Transverse colon (tissue), 4 donors: ENCODE results near the gene VTA1. TPM values are rescaled to one million over a fixed set of nuclear protein-coding genes. Genes with fewer than 3 reads are reported as not detected.
"Not testable (repeated sequence)": the region's sequence is repeated elsewhere in the genome, so short reads cannot be mapped to it uniquely, and the experiment has no call there.

Experiments used
- DNase-seq: peaks from one replicate; pipeline ENCODE4 v3.0.0-alpha.2; 2019
- H3K27ac ChIP-seq, 4 donors: fragments of 200-600 bp; sonication (generic); 2 replicates each; pipeline ENCODE4 v1.5.1; 2016 to 2018; ENCODE audit warnings: inconsistent platforms in 4 of 4
- H3K27me3 ChIP-seq: fragments of 200-600 bp; sonication (generic); 2 replicates; pipeline ENCODE4 v1.5.1; 2017; ENCODE audit warnings: inconsistent platforms
- H3K36me3 ChIP-seq, 4 donors: fragments of 200-600 bp; sonication (generic); 2 replicates each; pipeline ENCODE4 v1.5.1; 2017 to 2019; ENCODE audit warnings: inconsistent platforms in 4 of 4
- H3K4me1 ChIP-seq, 4 donors: fragments of 200-600 bp; sonication (generic); 2 replicates each; pipeline ENCODE4 v1.5.1; 2017 to 2020; ENCODE audit warnings: inconsistent platforms in 4 of 4
- H3K4me3 ChIP-seq, 4 donors: fragments of 200-600 bp; sonication (generic); 1 replicate in 1 of 4; 2 replicates in 3 of 4; pipeline versions ENCODE4 v1.5.1 to v1.6.1; 2017 to 2019; ENCODE audit warnings: inconsistent platforms in 4 of 4
- H3K9me3 ChIP-seq, 2 donors: fragments of 200-600 bp; sonication (generic); 2 replicates each; pipeline ENCODE4 v1.5.1; 2017 to 2019; ENCODE audit warnings: inconsistent platforms in 2 of 2
- EP300 ChIP-seq: sonication (generic); formaldehyde crosslinking; IDR thresholded peaks from one replicate; pipeline ENCODE4 v1.6.1; 2017; ENCODE audit warnings: antibody characterized with exemption, low read depth
- POLR2A ChIP-seq: fragments of 450-650 bp; IDR thresholded peaks from one replicate; pipeline ENCODE4 v1.6.1; 2016; ENCODE audit warnings: antibody characterized with exemption, mild to moderate bottlenecking, moderate library complexity
- POLR2AphosphoS5 ChIP-seq, 3 donors: sonication (generic); formaldehyde crosslinking; IDR thresholded peaks; one replicate each; pipeline ENCODE4 v1.6.1; 2016; ENCODE audit warnings: antibody characterized with exemption in 3 of 3
- WGBS, 2 donors: methylation state at CpG; one replicate each; pipeline ENCODE4 v1.1.5; 2018; ENCODE audit warnings: low coverage in 1 of 2; 5-methylcytosine and 5-hydroxymethylcytosine counted together
- in situ Hi-C, 4 donors: fragments of 200-750 bp; cut with MboI; loops; one replicate each; pipeline versions ENCODE4 v1.15.0 to v1.15.1; 2017; ENCODE audit warnings: low sequenced_read_pairs in 3 of 4, low pct_ligation_motif_present in 1 of 4, low pct_unique_long_range_greater_than_20kb in 1 of 4
- intact Hi-C: fragments of 100-400 bp; cut with DNase I; formaldehyde crosslinking; loops from one replicate; pipeline ENCODE4 v1.15.1; 2023; ENCODE audit warnings: low total_unique reads
- total RNA-seq, 4 donors: library from RNA; depleted of rRNA; stranded (reverse); fragments of >200 nt; gene quantifications; one replicate each; pipeline ENCODE4 v1.1.0, GENCODE V29; 2016
- TF ChIP-seq, protein P1 (sequence below), 5 experiments: fragments of 200-600 bp in 3 of 5; fragments of 450-650 bp in 2 of 5; sonication (generic) in 3 of 5; IDR thresholded peaks; 1 replicate in 2 of 5; 2 replicates in 3 of 5; pipeline ENCODE4 v1.5.1; 2016 to 2017; ENCODE audit warnings: antibody characterized with exemption in 5 of 5, inconsistent platforms in 3 of 5, mild to moderate bottlenecking in 2 of 5, moderate library complexity in 1 of 5

VTA1 gene
- total RNA-seq, 4 donors from 2014 or later: 10.5 to 52.6 (median 37.2) TPM

DNA sequence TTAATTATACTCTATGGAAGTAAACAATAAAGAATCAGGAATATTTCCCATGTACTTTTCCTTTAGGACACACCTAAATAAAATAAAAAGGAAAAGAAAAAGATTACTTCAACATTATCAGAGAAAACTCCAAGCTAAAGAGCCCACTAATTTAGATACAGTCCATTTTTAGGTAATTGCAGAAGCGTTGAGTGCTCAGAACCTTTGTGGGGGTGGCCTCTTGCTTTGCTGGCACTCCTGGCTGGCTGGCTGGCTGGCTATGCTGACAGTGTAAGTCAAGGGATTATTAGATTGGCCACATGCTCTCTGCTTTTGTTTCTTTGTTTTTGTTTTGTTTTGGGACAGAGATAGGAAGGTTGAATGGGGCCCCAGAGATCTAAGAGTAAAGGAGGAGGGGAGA, 14.4 kb upstream of the VTA1 start, which contains the start of gene GJE1:
Gene GJE1 (plus strand): TSS at position 301 of the 400 bp plus-strand sequence. CDS start 234 bp downstream, outside the sequence.
- TF ChIP-seq POLR2A (no peak), POLR2AphosphoS5 (IDR thresholded peaks at IDR 0.05) (no peak), EP300 (no peak)
- TF ChIP-seq, protein P1, sequence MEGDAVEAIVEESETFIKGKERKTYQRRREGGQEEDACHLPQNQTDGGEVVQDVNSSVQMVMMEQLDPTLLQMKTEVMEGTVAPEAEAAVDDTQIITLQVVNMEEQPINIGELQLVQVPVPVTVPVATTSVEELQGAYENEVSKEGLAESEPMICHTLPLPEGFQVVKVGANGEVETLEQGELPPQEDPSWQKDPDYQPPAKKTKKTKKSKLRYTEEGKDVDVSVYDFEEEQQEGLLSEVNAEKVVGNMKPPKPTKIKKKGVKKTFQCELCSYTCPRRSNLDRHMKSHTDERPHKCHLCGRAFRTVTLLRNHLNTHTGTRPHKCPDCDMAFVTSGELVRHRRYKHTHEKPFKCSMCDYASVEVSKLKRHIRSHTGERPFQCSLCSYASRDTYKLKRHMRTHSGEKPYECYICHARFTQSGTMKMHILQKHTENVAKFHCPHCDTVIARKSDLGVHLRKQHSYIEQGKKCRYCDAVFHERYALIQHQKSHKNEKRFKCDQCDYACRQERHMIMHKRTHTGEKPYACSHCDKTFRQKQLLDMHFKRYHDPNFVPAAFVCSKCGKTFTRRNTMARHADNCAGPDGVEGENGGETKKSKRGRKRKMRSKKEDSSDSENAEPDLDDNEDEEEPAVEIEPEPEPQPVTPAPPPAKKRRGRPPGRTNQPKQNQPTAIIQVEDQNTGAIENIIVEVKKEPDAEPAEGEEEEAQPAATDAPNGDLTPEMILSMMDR (IDR thresholded peaks at IDR 0.05): no peak
- intact Hi-C loops (no loop called here), in situ Hi-C loops (no loop called here)
- DNase-seq: no peak
- no peaks in the 10 kb centered on the region for H3K4me1 ChIP-seq
- no peak within 1 kb of the TSS for H3K4me3 ChIP-seq
- H3K27ac ChIP-seq: no peak within 1 kb of the TSS
- no peaks in the 10 kb centered on the region for H3K27me3 ChIP-seq
- H3K36me3 ChIP-seq: no peaks in the 10 kb centered on the region
- 17 to 61% methylated on average over 1 of the region's 1 CpG for WGBS, 2 donors
- H3K9me3 ChIP-seq: no peaks in the 10 kb centered on the region

DNA sequence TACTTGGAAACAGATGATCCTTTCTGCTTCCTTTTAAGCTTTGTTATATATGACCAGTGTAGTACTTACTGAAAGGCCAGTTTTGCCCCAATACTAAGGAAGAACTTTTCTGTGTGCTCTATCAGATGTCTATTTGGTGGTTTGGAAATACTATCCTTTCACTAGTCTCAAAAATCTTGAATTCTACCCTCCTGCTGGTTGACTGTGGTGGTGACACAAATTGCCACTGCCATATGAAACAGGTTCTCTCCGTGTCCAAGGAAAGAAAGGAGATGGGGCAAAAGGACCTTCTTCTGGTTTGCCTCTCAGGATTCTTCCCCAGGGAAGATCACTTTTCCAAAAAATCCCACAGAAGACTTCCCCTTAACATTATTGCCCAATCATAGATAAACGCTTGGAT, 8.2 kb upstream of the VTA1 start:
- in situ Hi-C loops: no loop called here
- peaks cover 7% of the 10 kb centered on the region for H3K27me3 ChIP-seq
- TF ChIP-seq POLR2A: no peak
- no peak for TF ChIP-seq POLR2AphosphoS5 (IDR thresholded peaks at IDR 0.05)
- TF ChIP-seq EP300: no peak
- TF ChIP-seq, protein P1 (IDR thresholded peaks at IDR 0.05): no peak
- H3K4me3 ChIP-seq: no peak overlapping the region
- intact Hi-C loops: no loop called here
- H3K4me1 ChIP-seq: no peaks in the 10 kb centered on the region
- H3K36me3 ChIP-seq: no peaks in the 10 kb centered on the region
- WGBS, 2 donors: 44 to 91% methylated on average over 1 to 2 of the region's 2 CpGs
- H3K9me3 ChIP-seq: no peaks in the 10 kb centered on the region
- no peak for DNase-seq
- H3K27ac ChIP-seq: no peak overlapping the region

DNA sequence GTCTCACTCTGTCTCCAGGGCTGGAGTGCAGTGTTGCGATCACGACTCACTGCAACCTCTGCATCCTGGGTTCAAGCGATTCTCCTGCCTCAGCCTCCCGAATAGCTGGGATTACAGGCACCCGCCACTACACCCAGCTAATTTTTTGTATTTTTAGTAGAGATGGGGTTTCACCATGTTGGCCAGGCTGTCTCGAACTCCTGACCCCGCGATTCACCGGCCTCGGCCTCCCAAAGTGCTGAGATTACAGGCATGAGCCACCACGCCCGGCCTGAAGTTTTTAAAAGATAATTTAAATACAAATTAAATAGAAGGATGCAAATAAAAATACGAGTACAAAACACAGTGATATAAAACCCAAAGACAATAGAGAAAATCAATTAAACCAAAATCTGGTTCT, 5.5 kb upstream of the VTA1 start:
- intact Hi-C loops, H3K4me3 ChIP-seq, in situ Hi-C loops, H3K36me3 ChIP-seq, H3K27ac ChIP-seq, H3K9me3 ChIP-seq, DNase-seq, H3K27me3 ChIP-seq, H3K4me1 ChIP-seq: not testable (repeated sequence)
- WGBS, 2 donors: 88 to 91% methylated on average over 11 to 13 of the region's 13 CpGs

DNA sequence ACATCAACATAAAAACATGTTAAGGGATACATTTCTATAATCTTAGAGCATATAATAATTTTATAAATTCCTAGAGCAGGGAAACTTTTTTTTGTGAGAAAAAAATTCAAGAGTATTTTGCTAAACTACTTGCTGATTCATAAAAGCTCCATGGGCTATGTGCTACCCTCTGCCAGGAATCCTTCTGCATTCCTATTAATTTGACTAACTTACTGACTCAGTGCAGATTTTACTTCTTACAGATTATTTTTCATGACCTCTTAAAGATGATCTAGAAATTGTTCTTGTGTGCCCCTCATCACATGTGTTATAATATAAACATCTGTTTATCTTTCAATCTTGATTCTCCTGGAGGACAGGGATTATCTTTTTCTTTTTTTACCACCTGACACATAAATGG, 5.7 kb downstream of the VTA1 start:
- TF ChIP-seq POLR2AphosphoS5 (IDR thresholded peaks at IDR 0.05): no peak
- TF ChIP-seq, protein P1 (IDR thresholded peaks at IDR 0.05): no peak
- no peak for TF ChIP-seq POLR2A
- no peak for TF ChIP-seq EP300
- Histone ChIP-seq H3K4me3 (no peak overlapping the region), H3K27ac (no peak overlapping the region), H3K4me1 (peaks cover 0 to 34% (median 21%) of the 10 kb centered on the region in 4 donors), H3K36me3 (no peaks in the 10 kb centered on the region), H3K27me3 (no peaks in the 10 kb centered on the region), H3K9me3 (no peaks in the 10 kb centered on the region)
- intact Hi-C loops: no loop called here
- in situ Hi-C loops: loop anchor here in 3 of 4 donors (25.0 kb wide), 1 partner anchor 235 kb away; no protein-coding TSS in a partner anchor
- DNase-seq: no peak

DNA sequence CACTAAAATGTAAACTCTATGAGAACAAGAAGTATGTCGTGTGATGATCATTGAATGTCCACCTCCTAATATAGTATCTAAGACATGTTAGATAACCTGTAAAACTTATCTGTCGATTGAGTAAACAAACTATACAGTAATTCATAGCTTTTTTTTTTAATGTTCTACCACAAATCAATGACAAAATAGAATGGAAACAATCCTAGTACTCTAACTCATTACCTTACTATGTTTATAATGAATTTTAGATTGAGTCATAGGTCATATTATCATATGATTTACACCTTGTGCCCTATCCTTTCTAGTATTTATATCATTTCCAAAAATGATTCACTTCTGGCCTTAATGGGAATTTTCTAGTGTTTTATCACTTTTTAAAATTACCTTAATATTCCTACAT, 6.1 kb downstream of the VTA1 start:
- no peak overlapping the region for H3K27ac ChIP-seq
- no peak for DNase-seq
- H3K36me3 ChIP-seq: no peaks in the 10 kb centered on the region
- H3K4me3 ChIP-seq: no peak overlapping the region
- intact Hi-C loops (no loop called here), in situ Hi-C loops (loop anchor here in 3 of 4 donors (25.0 kb wide), 1 partner anchor 234 kb away; no protein-coding TSS in a partner anchor)
- H3K4me1 ChIP-seq: peaks cover 0 to 29% (median 16%) of the 10 kb centered on the region in 4 donors
- WGBS, 2 donors: 72 to 84% methylated on average over 2 of the region's 2 CpGs
- H3K9me3 ChIP-seq: no peaks in the 10 kb centered on the region
- no peak for TF ChIP-seq POLR2AphosphoS5 (IDR thresholded peaks at IDR 0.05)
- TF ChIP-seq EP300: no peak
- TF ChIP-seq, protein P1 (IDR thresholded peaks at IDR 0.05): no peak
- TF ChIP-seq POLR2A: no peak
- H3K27me3 ChIP-seq: no peaks in the 10 kb centered on the region
